IMR-90 (cell line): ENCODE results near the gene SLC22A25. TPM values are rescaled to one million over a fixed set of nuclear protein-coding genes. Genes with fewer than 3 reads are reported as not detected.

ENCODE experiments used
- ATAC-seq: fragments of 200-7000 bp; cut with Tn5 transposase; 2 replicates; pipeline ENCODE4 v1.9.1; 2020; ENCODE audit warnings: low read depth, mild to moderate bottlenecking, moderate library complexity
- BruUV-seq: library from RNA; stranded (reverse); fragments of 400-500 nt; replicated peaks from 2 replicates; lab custom pipeline; 2021; lab: Mats Ljungman, UMichigan
- CTCF ChIA-PET: fragments of 300-600 bp; formaldehyde crosslinking; extraction: SDS; loops from one replicate; lab custom pipeline; 2021; ENCODE audit warnings: antibody characterized with exemption; lab: Yijun Ruan, JAX
- POLR2A ChIA-PET: fragments of 300-600 bp; sonication (Branson Sonifier 250); formaldehyde crosslinking; loops from one replicate; lab custom pipeline; 2022; ENCODE audit warnings: antibody characterized with exemption; ENCODE audit not compliant: unreplicated experiment; lab: Charles Lee
- DNase-seq: peaks from one replicate; pipeline ENCODE4 v3.0.0; 2013
- H2AFZ ChIP-seq: replicated peaks from 2 replicates; pipeline ENCODE3; 2013; ENCODE audit warnings: low read length, mild to moderate bottlenecking; ENCODE audit not compliant: poor library complexity
- H2AK5ac ChIP-seq: 2 replicates; pipeline ENCODE4 v1.6.1; 2013; ENCODE audit warnings: low read depth, low read length, inconsistent platforms
- H2AK9ac ChIP-seq: replicated peaks from 2 replicates; pipeline ENCODE3; 2013; ENCODE audit warnings: mild to moderate bottlenecking, low read depth, low read length, moderate library complexity; ENCODE audit not compliant: poor library complexity
- H2BK120ac ChIP-seq: 2 replicates; pipeline ENCODE4 v1.6.1; 2013; ENCODE audit warnings: low read depth, low read length, inconsistent platforms
- H2BK15ac ChIP-seq: 3 replicates; pipeline ENCODE4 v1.6.1; 2013; ENCODE audit warnings: low read depth, low read length, inconsistent platforms
- H2BK20ac ChIP-seq: 2 replicates; pipeline ENCODE4 v1.6.1; 2013; ENCODE audit warnings: low read depth, mild to moderate bottlenecking, inconsistent platforms, low read length, moderate library complexity
- H2BK5ac ChIP-seq: 2 replicates; pipeline ENCODE4 v1.6.1; 2013; ENCODE audit warnings: mild to moderate bottlenecking, low read depth, low read length, inconsistent platforms; ENCODE audit not compliant: poor library complexity, severe bottlenecking
- H3K14ac ChIP-seq: replicated peaks from 2 replicates; pipeline ENCODE4 v1.6.1; 2013; ENCODE audit warnings: low read depth, low read length, inconsistent platforms
- H3K18ac ChIP-seq: 2 replicates; pipeline ENCODE4 v1.6.1; 2013; ENCODE audit warnings: low read depth, low read length, control low read depth
- H3K23ac ChIP-seq: 2 replicates; pipeline ENCODE4 v1.6.1; 2013; ENCODE audit warnings: low read depth, low read length, inconsistent platforms
- H3K27ac ChIP-seq: 2 replicates; pipeline ENCODE4 v1.5.1; 2013; ENCODE audit warnings: mild to moderate bottlenecking, control low read depth, low read length; ENCODE audit not compliant: insufficient read depth
- H3K27me3 ChIP-seq: 2 replicates; pipeline ENCODE4 v1.6.1; 2013; ENCODE audit warnings: low read length; ENCODE audit not compliant: control insufficient read depth, insufficient read depth
- H3K36me3 ChIP-seq: 2 replicates; pipeline ENCODE4 v1.6.1; 2013; ENCODE audit warnings: low read length, mixed read lengths; ENCODE audit not compliant: control insufficient read depth, insufficient read depth
- H3K4ac ChIP-seq: 2 replicates; pipeline ENCODE4 v1.6.1; 2013; ENCODE audit warnings: low read depth, low read length, inconsistent platforms
- H3K4me1 ChIP-seq: 2 replicates; pipeline ENCODE4 v1.6.1; 2013; ENCODE audit warnings: low read length, mixed read lengths; ENCODE audit not compliant: control insufficient read depth, insufficient read depth
- H3K4me2 ChIP-seq: 2 replicates; pipeline ENCODE4 v1.6.1; 2013; ENCODE audit warnings: low read depth, mild to moderate bottlenecking, control low read depth, low read length, moderate library complexity
- H3K4me3 ChIP-seq: 2 replicates; pipeline ENCODE4 v1.5.1; 2013; ENCODE audit warnings: low read depth, mild to moderate bottlenecking, control low read depth, low read length, moderate library complexity; ENCODE audit not compliant: insufficient read depth
- H3K56ac ChIP-seq: 2 replicates; pipeline ENCODE4 v1.6.1; 2013; ENCODE audit warnings: low read length, inconsistent platforms; ENCODE audit not compliant: insufficient read depth; ENCODE audit errors: extremely low read depth
- H3K79me1 ChIP-seq, 2 experiments: 2 replicates each; pipeline ENCODE4 v1.6.1; 2013; ENCODE audit warnings: low read length in 2 of 2, inconsistent platforms in 1 of 2, low read depth in 1 of 2
- H3K9ac ChIP-seq: 2 replicates; pipeline ENCODE4 v1.6.1; 2013; ENCODE audit warnings: low read depth, low read length, control low read depth
- H3K9me1 ChIP-seq: 2 replicates; pipeline ENCODE4 v1.6.1; 2013; ENCODE audit warnings: low read length, inconsistent platforms; ENCODE audit not compliant: insufficient read depth
- H3K9me3 ChIP-seq: 2 replicates; pipeline ENCODE4 v1.6.1; 2013; ENCODE audit warnings: low read length; ENCODE audit not compliant: control insufficient read depth, insufficient read depth
- H4K20me1 ChIP-seq: 2 replicates; pipeline ENCODE4 v1.6.1; 2013; ENCODE audit warnings: low read length, inconsistent platforms; ENCODE audit not compliant: insufficient read depth
- H4K5ac ChIP-seq: 2 replicates; pipeline ENCODE4 v1.6.1; 2013; ENCODE audit warnings: mild to moderate bottlenecking, low read depth, low read length, control low read depth
- H4K8ac ChIP-seq, 2 experiments: 2 replicates each; pipeline ENCODE4 v1.6.1; 2013; ENCODE audit warnings: low read depth in 2 of 2, low read length in 2 of 2, control low read depth in 1 of 2, inconsistent platforms in 1 of 2
- H4K91ac ChIP-seq: 2 replicates; pipeline ENCODE4 v1.6.1; 2013; ENCODE audit warnings: low read depth, low read length, inconsistent platforms; ENCODE audit not compliant: insufficient read depth
- CEBPB ChIP-seq: IDR thresholded peaks from 2 replicates; pipeline ENCODE4 v1.6.1; 2012; ENCODE audit warnings: low read depth, low read length, improper control_type of control experiment
- MAFK ChIP-seq: IDR thresholded peaks from 2 replicates; pipeline ENCODE4 v1.6.1; 2012; ENCODE audit warnings: low read depth, low read length, improper control_type of control experiment
- MAZ ChIP-seq: IDR thresholded peaks from 2 replicates; pipeline ENCODE4 v1.6.1; 2012; ENCODE audit warnings: low read depth, mild to moderate bottlenecking, low read length, improper control_type of control experiment, moderate library complexity, borderline replicate concordance
- MXI1 ChIP-seq: IDR thresholded peaks from 2 replicates; pipeline ENCODE4 v1.6.1; 2012; ENCODE audit warnings: low read depth, mild to moderate bottlenecking, low read length, moderate library complexity, borderline replicate concordance
- RCOR1 ChIP-seq: IDR thresholded peaks from 2 replicates; pipeline ENCODE4 v1.6.1; 2012; ENCODE audit warnings: mild to moderate bottlenecking, low read length, improper control_type of control experiment; ENCODE audit not compliant: insufficient replicate concordance
- RFX5 ChIP-seq: IDR thresholded peaks from 2 replicates; pipeline ENCODE4 v1.8.0; 2012; ENCODE audit warnings: low read depth, mild to moderate bottlenecking, low read length, moderate library complexity
- WGBS, 2 experiments: methylation state at CpG; one replicate each; pipeline versions ENCODE4 v1.1.5 to v1.1.7; 2013; ENCODE audit warnings: missing lambda C conversion rate in 2 of 2; ENCODE audit not compliant: insufficient read length in 1 of 2; ENCODE audit errors: extremely low coverage in 2 of 2; 5-methylcytosine and 5-hydroxymethylcytosine counted together
- dilution Hi-C: fragments of 300-500 bp; cut with HindIII; formaldehyde crosslinking; loops from one replicate; pipeline ENCODE4 v1.14.3; 2018; ENCODE audit warnings: low sequenced_read_pairs; ENCODE audit not compliant: unreplicated experiment
- in situ Hi-C: fragments of 300-500 bp; cut with MboI; formaldehyde crosslinking; loops from 3 replicates; pipeline ENCODE4 v1.14.3; 2019; ENCODE audit warnings: low sequenced_read_pairs, inconsistent platforms, mixed read lengths
- intact Hi-C: fragments of 100-400 bp; cut with micrococcal nuclease; formaldehyde crosslinking; loops from 2 replicates; pipeline ENCODE4 v1.10.0; 2022
- polyA plus RNA-seq, 3 experiments: library from polyadenylated mRNA; depleted of rRNA; stranded (reverse); fragments of >200 nt; gene quantifications; 2 replicates each; pipeline ENCODE4 v1.2.3, GENCODE V29; 2012; ENCODE audit warnings: low replicate concordance in 1 of 3
- total RNA-seq: library from RNA; depleted of rRNA; stranded (reverse); fragments of >200 nt; gene quantifications from 2 replicates; pipeline ENCODE4 v1.2.3, GENCODE V29; 2012
- TF ChIP-seq, protein P1 (sequence below): fragments of 150-350 bp; IDR thresholded peaks from 2 replicates; pipeline ENCODE4 v1.6.1; 2017; ENCODE audit warnings: mild to moderate bottlenecking, antibody characterized with exemption, low read length, low read depth
- TF ChIP-seq, protein P2 (sequence below): conservative IDR thresholded peaks from 2 replicates; pipeline ENCODE4 v1.5.1; 2012; ENCODE audit warnings: mild to moderate bottlenecking, low read depth, low read length, improper control_type of control experiment

The SLC22A25 gene
- total and polyA plus RNA-seq, 2 of the 4 experiments (the other 2 are of a cell fraction): not detected

GRCh38 chr11:63242089-63242781, 1.2 kb downstream of the SLC22A25 start:
- no peak overlapping the region for H3K14ac ChIP-seq
- H3K9me1 ChIP-seq: no peaks in the 10 kb centered on the region
- H2BK20ac ChIP-seq: no peak overlapping the region
- H2BK15ac ChIP-seq: no peak overlapping the region
- H3K79me1 ChIP-seq: no peaks in the 10 kb centered on the region
- no peak for ATAC-seq
- no peaks in the 10 kb centered on the region for H4K20me1 ChIP-seq
- no peak overlapping the region for H2BK120ac ChIP-seq
- BruUV-seq: no TSS peak
- POLR2A ChIA-PET: no interaction called here
- dilution Hi-C loops (no loop called here), in situ Hi-C loops (no loop called here), intact Hi-C loops (no loop called here)
- no peak overlapping the region for H3K56ac ChIP-seq
- H3K4me2 ChIP-seq: no peak overlapping the region
- no peak overlapping the region for H2AK5ac ChIP-seq
- H2AK9ac ChIP-seq: no peak overlapping the region
- no peak overlapping the region for H3K9ac ChIP-seq
- no peak overlapping the region for H3K4ac ChIP-seq
- H2AFZ ChIP-seq: no peak overlapping the region
- no peak overlapping the region for H3K23ac ChIP-seq
- no peaks in the 10 kb centered on the region for H3K36me3 ChIP-seq
- no peaks in the 10 kb centered on the region for H3K9me3 ChIP-seq
- no peak overlapping the region for H3K27ac ChIP-seq
- no peak overlapping the region for H4K5ac ChIP-seq
- TF ChIP-seq, protein P1, sequence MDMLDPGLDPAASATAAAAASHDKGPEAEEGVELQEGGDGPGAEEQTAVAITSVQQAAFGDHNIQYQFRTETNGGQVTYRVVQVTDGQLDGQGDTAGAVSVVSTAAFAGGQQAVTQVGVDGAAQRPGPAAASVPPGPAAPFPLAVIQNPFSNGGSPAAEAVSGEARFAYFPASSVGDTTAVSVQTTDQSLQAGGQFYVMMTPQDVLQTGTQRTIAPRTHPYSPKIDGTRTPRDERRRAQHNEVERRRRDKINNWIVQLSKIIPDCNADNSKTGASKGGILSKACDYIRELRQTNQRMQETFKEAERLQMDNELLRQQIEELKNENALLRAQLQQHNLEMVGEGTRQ: no peak
- TF ChIP-seq MAZ (no peak), RFX5 (no peak), RCOR1 (no peak), MXI1 (no peak), CEBPB (no peak), MAFK (no peak)
- TF ChIP-seq, protein P2, sequence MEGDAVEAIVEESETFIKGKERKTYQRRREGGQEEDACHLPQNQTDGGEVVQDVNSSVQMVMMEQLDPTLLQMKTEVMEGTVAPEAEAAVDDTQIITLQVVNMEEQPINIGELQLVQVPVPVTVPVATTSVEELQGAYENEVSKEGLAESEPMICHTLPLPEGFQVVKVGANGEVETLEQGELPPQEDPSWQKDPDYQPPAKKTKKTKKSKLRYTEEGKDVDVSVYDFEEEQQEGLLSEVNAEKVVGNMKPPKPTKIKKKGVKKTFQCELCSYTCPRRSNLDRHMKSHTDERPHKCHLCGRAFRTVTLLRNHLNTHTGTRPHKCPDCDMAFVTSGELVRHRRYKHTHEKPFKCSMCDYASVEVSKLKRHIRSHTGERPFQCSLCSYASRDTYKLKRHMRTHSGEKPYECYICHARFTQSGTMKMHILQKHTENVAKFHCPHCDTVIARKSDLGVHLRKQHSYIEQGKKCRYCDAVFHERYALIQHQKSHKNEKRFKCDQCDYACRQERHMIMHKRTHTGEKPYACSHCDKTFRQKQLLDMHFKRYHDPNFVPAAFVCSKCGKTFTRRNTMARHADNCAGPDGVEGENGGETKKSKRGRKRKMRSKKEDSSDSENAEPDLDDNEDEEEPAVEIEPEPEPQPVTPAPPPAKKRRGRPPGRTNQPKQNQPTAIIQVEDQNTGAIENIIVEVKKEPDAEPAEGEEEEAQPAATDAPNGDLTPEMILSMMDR: no peak
- DNase-seq: no peak
- no peak overlapping the region for H4K8ac ChIP-seq
- CTCF ChIA-PET: no interaction called here
- H3K4me1 ChIP-seq: no peaks in the 10 kb centered on the region
- H3K18ac ChIP-seq: no peak overlapping the region
- H2BK5ac ChIP-seq: no peak overlapping the region
- H3K27me3 ChIP-seq: no peaks in the 10 kb centered on the region; the same call in 1 of the 2 replicates
- WGBS, 2 experiments: no CpG with 5 or more reads among the region's 5 CpGs
- H3K4me3 ChIP-seq: no peak overlapping the region
- no peak overlapping the region for H4K91ac ChIP-seq
